HepG2 (cell line): Measurements from ENCODE around the gene PNKD. TPM values are rescaled to one million over a fixed set of nuclear protein-coding genes. Genes with fewer than 3 reads are reported as not detected.

Source experiments
- CENPT ChIP-seq: sonication (generic); formaldehyde crosslinking; IDR thresholded peaks from 2 replicates; pipeline ENCODE4 v1.8.0; 2022; ENCODE audit warnings: low read depth, mild to moderate bottlenecking, moderate library complexity, missing genetic modification reagents
- DMAP1 ChIP-seq: IDR thresholded peaks from 2 replicates; pipeline ENCODE4 v1.6.1; 2016
- HDAC1 ChIP-seq: sonication (generic); formaldehyde crosslinking; IDR thresholded peaks from 2 replicates; pipeline ENCODE4 v1.5.1; 2020; ENCODE audit warnings: mild to moderate bottlenecking, missing genetic modification reagents
- KDM4B ChIP-seq: sonication (generic); formaldehyde crosslinking; IDR thresholded peaks from 2 replicates; pipeline ENCODE4 v1.4.0; 2020; ENCODE audit warnings: missing genetic modification reagents
- ZNF101 ChIP-seq: sonication (generic); formaldehyde crosslinking; IDR thresholded peaks from 2 replicates; pipeline ENCODE4 v1.4.0; 2020; ENCODE audit warnings: mild to moderate bottlenecking, low read depth, missing genetic modification reagents, borderline replicate concordance
- ZNF253 ChIP-seq: sonication (generic); formaldehyde crosslinking; IDR thresholded peaks from 2 replicates; pipeline ENCODE4 v1.8.0; 2022; ENCODE audit warnings: mild to moderate bottlenecking, missing genetic modification reagents, borderline replicate concordance
- ZNF329 ChIP-seq: sonication (generic); formaldehyde crosslinking; IDR thresholded peaks from 2 replicates; pipeline ENCODE4 v1.9.0; 2021; ENCODE audit warnings: low read depth, mild to moderate bottlenecking, missing genetic modification reagents
- ZNF569 ChIP-seq: sonication (generic); formaldehyde crosslinking; IDR thresholded peaks from 2 replicates; pipeline ENCODE4 v1.5.0; 2020; ENCODE audit warnings: mild to moderate bottlenecking, missing genetic modification reagents, moderate library complexity, borderline replicate concordance
- ZNF703 ChIP-seq: sonication (generic); formaldehyde crosslinking; IDR thresholded peaks from 2 replicates; pipeline ENCODE4 v1.5.1; 2020; ENCODE audit warnings: missing genetic modification reagents, mild to moderate bottlenecking, moderate library complexity, borderline replicate concordance
- ZNF781 ChIP-seq: sonication (generic); formaldehyde crosslinking; IDR thresholded peaks from 2 replicates; pipeline ENCODE4 v1.5.1; 2020; ENCODE audit warnings: borderline replicate concordance, mild to moderate bottlenecking, missing genetic modification reagents; ENCODE audit errors: not compliant biosample characterization
- ZSCAN12 ChIP-seq: sonication (generic); formaldehyde crosslinking; IDR thresholded peaks from 2 replicates; pipeline ENCODE4 v1.9.0; 2021; ENCODE audit warnings: mild to moderate bottlenecking, missing genetic modification reagents
- ZSCAN21 ChIP-seq: sonication (generic); formaldehyde crosslinking; IDR thresholded peaks from 2 replicates; pipeline ENCODE4 v1.8.0; 2022; ENCODE audit warnings: mild to moderate bottlenecking, missing genetic modification reagents, moderate library complexity, borderline replicate concordance
- polyA plus RNA-seq, 8 experiments: library from polyadenylated mRNA; depleted of rRNA in 3 of 8; stranded (reverse) in 7 of 8; unstranded in 1 of 8; fragments of >200 nt; fragmentation: Illumina TruSeq in 4 of 8; extraction: Trizol in 4 of 8; gene quantifications; 2 replicates each; pipeline versions ENCODE4 v1.2.1 to v1.2.3, GENCODE V29; 2011 to 2016; ENCODE audit warnings: low read depth in 4 of 8, missing spikeins in 1 of 8, mixed read lengths in 1 of 8; ENCODE audit not compliant: insufficient read depth in 1 of 8
- total RNA-seq, 5 experiments: library from RNA; depleted of rRNA; stranded (reverse); fragments of >200 nt; fragmentation: Illumina TruSeq; extraction: Trizol; gene quantifications; 2 replicates each; pipeline ENCODE4 v1.2.3, GENCODE V29; 2016; ENCODE audit warnings: low read depth in 1 of 5
- TF ChIP-seq, protein P1 (sequence below): sonication (generic); formaldehyde crosslinking; IDR thresholded peaks from 2 replicates; pipeline ENCODE4 v1.4.0; 2020; ENCODE audit warnings: mild to moderate bottlenecking, missing genetic modification reagents
- TF ChIP-seq, protein P2 (sequence below): sonication (generic); formaldehyde crosslinking; IDR thresholded peaks from 2 replicates; pipeline ENCODE4 v1.4.0; 2020; ENCODE audit warnings: low read depth, mild to moderate bottlenecking, missing genetic modification reagents
- TF ChIP-seq, protein P3 (sequence below): sonication (generic); formaldehyde crosslinking; IDR thresholded peaks from 2 replicates; pipeline ENCODE4 v1.5.1; 2020; ENCODE audit warnings: mild to moderate bottlenecking, moderate library complexity, missing genetic modification reagents
- TF ChIP-seq, protein P4 (sequence below): sonication (generic); formaldehyde crosslinking; IDR thresholded peaks from 2 replicates; pipeline ENCODE4 v1.9.0; 2021; ENCODE audit warnings: missing genetic modification reagents, borderline replicate concordance
- TF ChIP-seq, protein P5 (sequence below): IDR thresholded peaks from 2 replicates; pipeline ENCODE4 v1.6.1; 2016; ENCODE audit warnings: missing biosample characterization, missing genetic modification reagents, low read depth
- TF ChIP-seq, protein P6 (sequence below): IDR thresholded peaks from 2 replicates; pipeline ENCODE4 v1.6.1; 2016; ENCODE audit warnings: missing compliant biosample characterization, missing genetic modification reagents, borderline replicate concordance

The PNKD gene
- total and polyA plus RNA-seq, 2 of the 13 experiments (the other 11 are each of a cell fraction or from before 2014, with no cell fraction given): 55.9 to 80.4 TPM

DNA sequence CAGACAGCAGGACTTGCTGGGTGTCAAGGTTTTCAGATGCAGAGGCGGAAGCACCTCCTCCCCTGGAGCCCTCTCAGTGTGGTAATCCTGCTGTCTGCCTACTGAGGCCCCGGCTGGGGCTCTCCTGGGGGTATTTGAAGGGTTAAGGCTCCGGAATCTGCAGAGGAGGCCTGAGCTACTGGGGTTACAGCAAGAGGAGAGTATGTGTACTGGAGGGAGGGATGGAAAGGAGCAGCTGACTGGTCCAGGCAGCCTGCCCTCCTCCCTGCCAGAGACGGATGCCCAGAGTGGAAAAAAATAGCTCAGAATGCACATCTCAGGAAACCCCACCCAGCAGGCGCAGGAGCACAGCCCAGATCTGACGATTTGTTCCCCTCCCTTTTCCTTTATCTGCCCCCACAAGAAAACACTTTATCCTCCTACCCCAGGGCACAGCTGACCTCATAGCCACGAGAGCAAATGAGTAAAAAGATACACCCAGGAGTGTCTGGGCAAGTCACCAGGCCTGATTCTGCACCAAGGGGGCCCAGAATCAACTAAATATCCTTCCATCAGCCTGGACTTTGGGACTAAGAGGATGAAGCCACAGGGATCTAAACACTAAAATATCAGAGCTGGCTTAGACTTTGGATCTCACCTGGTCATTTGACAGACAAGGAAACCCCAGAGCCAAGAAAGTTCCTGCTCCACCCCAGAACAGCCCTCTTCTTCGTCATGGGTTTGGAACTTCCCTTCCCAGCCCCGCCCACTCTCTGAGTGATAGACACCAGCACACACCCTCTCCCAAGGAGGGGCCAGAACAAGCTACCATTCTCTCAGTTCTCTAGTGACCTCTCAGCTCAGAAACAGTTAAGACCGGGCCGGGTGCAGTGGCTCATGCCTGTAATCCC, 16.5 kb downstream of the PNKD start (continued):
- TF ChIP-seq, protein P1, sequence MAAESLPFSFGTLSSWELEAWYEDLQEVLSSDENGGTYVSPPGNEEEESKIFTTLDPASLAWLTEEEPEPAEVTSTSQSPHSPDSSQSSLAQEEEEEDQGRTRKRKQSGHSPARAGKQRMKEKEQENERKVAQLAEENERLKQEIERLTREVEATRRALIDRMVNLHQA (CRISPR knock-in tag): no peak
- TF ChIP-seq ZNF703 (CRISPR knock-in tag): no peak
- no peak for TF ChIP-seq KDM4B (CRISPR knock-in tag)
- TF ChIP-seq, protein P2, sequence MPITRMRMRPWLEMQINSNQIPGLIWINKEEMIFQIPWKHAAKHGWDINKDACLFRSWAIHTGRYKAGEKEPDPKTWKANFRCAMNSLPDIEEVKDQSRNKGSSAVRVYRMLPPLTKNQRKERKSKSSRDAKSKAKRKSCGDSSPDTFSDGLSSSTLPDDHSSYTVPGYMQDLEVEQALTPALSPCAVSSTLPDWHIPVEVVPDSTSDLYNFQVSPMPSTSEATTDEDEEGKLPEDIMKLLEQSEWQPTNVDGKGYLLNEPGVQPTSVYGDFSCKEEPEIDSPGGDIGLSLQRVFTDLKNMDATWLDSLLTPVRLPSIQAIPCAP: no peak
- TF ChIP-seq, protein P3, sequence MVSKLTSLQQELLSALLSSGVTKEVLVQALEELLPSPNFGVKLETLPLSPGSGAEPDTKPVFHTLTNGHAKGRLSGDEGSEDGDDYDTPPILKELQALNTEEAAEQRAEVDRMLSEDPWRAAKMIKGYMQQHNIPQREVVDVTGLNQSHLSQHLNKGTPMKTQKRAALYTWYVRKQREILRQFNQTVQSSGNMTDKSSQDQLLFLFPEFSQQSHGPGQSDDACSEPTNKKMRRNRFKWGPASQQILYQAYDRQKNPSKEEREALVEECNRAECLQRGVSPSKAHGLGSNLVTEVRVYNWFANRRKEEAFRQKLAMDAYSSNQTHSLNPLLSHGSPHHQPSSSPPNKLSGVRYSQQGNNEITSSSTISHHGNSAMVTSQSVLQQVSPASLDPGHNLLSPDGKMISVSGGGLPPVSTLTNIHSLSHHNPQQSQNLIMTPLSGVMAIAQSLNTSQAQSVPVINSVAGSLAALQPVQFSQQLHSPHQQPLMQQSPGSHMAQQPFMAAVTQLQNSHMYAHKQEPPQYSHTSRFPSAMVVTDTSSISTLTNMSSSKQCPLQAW (CRISPR knock-in tag): peak; percentile 6
- no peak for TF ChIP-seq ZNF329
- TF ChIP-seq ZNF569: no peak
- TF ChIP-seq, protein P4, sequence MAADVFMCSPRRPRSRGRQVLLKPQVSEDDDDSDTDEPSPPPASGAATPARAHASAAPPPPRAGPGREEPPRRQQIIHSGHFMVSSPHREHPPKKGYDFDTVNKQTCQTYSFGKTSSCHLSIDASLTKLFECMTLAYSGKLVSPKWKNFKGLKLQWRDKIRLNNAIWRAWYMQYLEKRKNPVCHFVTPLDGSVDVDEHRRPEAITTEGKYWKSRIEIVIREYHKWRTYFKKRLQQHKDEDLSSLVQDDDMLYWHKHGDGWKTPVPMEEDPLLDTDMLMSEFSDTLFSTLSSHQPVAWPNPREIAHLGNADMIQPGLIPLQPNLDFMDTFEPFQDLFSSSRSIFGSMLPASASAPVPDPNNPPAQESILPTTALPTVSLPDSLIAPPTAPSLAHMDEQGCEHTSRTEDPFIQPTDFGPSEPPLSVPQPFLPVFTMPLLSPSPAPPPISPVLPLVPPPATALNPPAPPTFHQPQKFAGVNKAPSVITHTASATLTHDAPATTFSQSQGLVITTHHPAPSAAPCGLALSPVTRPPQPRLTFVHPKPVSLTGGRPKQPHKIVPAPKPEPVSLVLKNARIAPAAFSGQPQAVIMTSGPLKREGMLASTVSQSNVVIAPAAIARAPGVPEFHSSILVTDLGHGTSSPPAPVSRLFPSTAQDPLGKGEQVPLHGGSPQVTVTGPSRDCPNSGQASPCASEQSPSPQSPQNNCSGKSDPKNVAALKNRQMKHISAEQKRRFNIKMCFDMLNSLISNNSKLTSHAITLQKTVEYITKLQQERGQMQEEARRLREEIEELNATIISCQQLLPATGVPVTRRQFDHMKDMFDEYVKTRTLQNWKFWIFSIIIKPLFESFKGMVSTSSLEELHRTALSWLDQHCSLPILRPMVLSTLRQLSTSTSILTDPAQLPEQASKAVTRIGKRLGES: no peak
- no peak for TF ChIP-seq ZSCAN21 (CRISPR knock-in tag)
- TF ChIP-seq HDAC1 (CRISPR knock-in tag): peak; percentile 31; the same call in 1 of the 2 replicates
- TF ChIP-seq, protein P5, sequence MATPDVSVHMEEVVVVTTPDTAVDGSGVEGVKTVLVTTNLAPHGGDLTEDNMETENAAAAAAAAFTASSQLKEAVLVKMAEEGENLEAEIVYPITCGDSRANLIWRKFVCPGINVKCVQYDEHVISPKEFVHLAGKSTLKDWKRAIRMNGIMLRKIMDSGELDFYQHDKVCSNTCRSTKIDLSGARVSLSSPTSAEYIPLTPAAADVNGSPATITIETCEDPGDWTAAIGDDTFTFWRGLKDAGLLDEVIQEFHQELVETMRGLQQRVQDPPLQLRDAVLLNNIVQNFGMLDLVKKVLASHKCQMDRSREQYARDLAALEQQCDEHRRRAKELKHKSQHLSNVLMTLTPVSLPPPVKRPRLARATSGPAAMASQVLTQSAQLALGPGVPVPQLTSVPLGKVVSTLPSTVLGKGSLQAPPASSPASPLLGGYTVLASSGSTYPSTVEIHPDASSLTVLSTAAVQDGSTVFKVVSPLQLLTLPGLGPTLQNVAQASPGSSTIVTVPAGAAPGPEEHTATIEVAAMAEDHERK (CRISPR knock-in tag): no peak
- TF ChIP-seq ZSCAN12 (CRISPR knock-in tag): no peak
- TF ChIP-seq ZNF101 (CRISPR knock-in tag): no peak
- TF ChIP-seq DMAP1: no peak
- TF ChIP-seq, protein P6, sequence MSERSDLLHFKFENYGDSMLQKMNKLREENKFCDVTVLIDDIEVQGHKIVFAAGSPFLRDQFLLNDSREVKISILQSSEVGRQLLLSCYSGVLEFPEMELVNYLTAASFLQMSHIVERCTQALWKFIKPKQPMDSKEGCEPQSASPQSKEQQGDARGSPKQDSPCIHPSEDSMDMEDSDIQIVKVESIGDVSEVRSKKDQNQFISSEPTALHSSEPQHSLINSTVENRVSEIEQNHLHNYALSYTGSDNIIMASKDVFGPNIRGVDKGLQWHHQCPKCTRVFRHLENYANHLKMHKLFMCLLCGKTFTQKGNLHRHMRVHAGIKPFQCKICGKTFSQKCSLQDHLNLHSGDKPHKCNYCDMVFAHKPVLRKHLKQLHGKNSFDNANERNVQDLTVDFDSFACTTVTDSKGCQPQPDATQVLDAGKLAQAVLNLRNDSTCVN (CRISPR knock-in tag): no peak
- TF ChIP-seq ZNF253 (CRISPR knock-in tag): no peak
- TF ChIP-seq CENPT: no peak
- TF ChIP-seq ZNF781 (CRISPR knock-in tag): no peak
